IPS DF 19.7 (cell line): ENCODE data around the gene CLBA1.

Source experiments
- DNase-seq: peaks from one replicate; pipeline ENCODE4 v3.0.0-alpha.2; 2013; ENCODE audit warnings: low read depth, low spot score

The CLBA1 gene

DNA sequence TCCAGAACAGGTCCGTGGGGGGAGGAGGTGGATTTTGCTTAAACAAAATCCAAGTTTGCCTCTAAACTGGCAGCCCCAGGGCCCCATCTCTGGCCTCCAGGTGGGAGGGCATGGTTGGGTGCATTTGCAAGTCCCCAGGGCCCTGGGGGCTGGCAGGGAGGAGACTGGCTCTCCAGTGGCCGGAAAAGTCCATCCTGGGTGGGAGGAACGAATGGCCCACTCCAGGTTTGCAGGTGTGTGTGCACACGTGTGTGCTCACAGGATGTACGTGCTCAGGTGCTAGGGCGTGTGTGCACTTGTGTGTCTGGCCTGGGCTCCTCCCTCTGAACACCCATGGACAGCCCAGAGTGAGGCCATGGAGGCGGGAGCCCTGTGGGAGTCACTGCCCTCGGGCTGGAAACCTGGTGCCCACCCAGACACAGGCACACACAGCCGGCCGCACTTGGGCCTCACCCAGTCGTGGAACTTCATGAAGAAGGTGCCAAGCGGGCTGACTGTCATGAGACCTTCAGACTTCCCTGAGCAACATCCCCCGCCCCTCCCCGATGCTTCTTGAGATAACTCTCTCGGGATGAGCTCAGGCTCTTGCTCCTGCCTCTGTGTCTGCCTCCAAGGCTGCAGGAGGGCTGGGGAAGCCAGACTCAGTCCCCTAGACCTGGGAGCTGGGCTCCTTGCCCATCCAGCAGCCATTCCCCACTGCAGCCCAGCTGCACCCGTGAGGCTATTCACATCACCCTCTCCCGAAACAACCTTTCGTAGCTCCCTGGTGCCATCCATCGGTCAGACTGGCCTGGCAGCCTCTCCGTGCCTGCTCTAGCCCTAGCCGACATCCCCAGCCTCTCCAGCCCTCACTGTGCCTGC lies 16.8 kb upstream of the CLBA1 start:
- no peak for DNase-seq

DNA sequence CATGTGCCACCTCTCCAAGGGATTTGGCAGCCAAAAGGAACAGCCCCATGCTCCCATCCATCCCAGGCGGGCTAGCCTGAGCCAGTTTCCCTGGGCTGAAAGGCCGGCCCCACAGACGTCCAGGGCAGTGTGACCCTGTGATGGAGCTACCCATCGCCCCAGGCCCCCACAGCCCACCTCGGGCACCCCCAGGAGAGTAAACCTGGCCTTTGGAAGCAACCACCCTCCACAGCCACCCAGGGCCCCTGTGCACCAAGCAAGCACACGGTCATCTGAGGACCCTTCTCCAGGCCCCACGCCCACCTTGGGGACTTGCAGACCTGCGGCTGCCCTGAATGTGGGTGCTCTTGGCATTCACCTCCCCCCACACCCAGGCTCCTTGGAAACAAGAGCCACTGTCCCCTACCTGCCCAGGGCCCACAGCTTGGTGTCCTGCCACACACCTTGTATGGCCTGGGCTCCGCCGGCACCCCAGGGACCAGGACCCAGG lies 15.8 kb upstream of the CLBA1 start:
- no peak for DNase-seq

DNA sequence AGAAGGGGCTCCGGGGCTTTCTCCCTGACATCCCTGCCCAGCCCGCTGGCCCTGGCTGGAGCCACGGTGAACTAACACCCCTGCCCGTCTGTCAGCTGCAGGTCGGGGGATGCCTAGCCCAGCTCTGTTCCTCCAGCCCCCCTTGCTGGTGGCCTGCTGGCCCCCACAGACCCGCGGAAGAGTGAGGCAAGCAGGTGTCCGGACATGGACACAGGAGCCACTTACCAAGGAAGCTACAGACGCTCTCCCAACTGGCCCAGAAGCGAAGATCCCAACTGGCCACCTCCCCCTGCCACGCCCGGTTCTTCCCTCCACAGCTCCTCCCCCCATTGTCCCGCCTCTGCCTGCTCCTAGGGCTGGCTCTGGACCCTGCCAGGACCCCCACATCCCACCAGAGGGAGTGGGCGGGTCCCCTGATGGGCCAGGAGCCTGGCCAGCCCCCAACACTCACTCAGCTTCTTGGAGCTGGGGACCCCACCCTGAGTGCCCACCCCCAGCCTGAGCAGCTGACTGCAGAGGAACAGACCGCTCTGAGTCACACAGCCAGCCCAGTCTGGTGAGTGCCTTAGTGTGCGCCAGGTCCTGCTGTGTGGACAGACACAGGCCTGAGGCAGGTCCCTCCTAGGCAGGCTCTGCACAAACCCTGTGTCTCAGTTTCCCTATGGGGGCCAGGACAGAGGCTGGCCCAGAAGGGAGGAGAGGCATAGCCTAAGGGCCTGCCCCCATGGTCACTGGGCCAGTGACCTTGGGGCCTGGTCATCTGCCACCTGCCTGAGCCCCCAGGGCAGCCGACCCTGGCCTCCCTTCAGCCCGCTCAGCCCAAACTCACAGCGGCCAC lies 15.1 kb upstream of the CLBA1 start:
- DNase-seq = no peak

- no peak for DNase-seq
Observed at GRCh38 chr14:104971447-104972240, 13.9 kb upstream of the CLBA1 start.

DNA sequence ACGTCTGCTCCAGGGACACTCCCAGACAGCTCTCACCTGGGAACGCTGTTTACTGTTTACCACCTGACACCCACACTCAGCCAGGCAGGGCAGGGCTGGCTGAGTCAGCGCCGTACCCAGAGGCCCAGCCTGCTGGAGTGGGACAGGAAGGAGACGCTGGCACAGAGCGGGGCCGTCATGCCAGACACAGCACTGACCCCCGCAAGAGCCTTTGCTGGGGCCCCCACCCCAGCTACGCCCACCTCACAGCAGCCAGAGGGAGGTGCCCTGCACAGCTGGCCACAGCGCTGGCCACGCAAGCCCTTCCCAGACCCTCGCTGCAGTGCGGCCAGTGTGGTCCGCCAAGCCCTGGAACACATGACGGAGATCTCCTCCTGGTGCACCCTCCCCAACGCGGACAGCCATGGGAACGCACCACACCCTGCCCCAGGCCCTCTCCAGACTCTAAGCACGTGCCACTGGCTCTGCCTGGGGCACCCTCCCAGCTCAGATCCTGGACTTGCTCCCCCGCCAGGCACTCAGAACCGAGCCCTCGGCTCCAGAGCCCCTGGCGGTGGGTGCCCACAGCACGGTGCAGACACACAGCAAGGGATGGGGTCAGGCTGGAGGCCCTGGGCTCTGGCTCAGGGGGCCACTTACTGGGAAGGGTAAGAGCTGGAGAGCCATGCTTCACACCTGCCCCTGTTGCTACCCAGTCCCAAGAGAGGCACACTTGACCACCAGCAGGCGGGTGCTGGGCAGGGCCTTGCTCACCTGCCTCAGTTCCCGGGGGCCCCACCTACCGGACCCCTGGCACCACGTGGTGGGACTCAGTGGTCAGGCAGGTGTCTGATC lies 13.1 kb upstream of the CLBA1 start:
- DNase-seq = no peak

GRCh38 chr14:104973135-104973384 lies 12.5 kb upstream of the CLBA1 start:
- no peak for DNase-seq

- no peak for DNase-seq
Observed at GRCh38 chr14:104973385-104974145, 12.0 kb upstream of the CLBA1 start.

DNA sequence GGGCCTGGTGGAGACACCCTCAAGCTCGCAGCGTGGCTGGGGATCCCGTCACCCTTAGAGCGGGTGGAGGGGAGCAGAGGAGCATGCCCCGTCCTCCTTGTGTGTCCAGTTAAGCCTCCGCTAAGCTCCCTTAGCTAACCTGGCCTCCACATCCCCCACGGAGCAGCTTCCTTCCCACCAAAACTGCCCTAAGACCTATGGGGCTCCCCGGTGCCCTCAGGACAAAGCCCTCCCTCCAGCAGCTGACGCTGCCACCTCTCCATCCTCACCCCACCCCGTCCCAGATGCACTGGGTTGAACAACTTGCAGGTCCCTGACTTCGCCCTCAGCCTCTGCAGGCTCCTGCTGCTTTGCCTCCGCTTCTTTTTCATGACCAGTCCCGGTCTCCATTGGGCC lies 11.4 kb upstream of the CLBA1 start:
- DNase-seq = no peak

- DNase-seq = no peak
Observed at GRCh38 chr14:104974665-104975390, 10.8 kb upstream of the CLBA1 start.

GRCh38 chr14:104975481-104976197 lies 9.9 kb upstream of the CLBA1 start:
- DNase-seq = no peak

DNA sequence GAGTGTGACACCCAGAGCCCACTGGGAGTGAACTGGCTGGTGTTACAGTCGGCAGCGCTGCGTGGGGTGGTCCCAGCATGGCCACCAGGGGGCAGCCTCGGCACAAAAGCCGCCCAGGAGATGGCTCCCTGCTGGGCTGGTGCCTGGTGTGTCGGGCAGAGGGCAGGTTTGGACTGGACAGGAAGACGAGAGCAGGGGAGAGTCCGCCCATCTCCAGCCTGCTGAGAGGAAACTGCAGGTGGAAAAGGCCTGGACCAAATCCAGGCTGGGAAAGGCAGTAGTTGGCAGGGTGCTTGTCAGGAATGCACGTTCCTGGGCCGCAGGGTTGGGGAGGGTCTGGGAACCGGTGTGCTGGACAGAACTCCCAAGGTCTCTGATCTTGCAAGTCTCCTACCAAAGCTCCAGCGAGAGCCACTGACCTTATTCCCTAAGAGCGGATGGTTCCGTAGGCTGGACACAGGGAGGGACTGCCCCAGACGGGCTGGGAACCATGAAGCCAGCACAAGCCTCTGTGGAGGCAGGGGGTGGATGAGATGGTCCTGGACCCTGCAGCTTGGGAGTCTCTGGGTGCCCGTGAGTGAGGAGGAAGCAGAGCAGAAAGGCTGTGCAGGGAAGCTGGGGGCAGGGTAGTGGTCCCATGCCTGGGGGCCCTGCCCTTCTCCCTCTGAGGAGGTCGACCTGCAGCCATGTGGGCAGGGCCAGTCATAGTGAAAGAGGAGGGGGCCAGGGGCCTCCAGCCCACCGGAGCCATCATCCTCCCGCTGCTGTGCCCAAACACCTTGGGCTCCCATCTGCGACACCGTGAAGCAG lies 9.2 kb upstream of the CLBA1 start:
- no peak for DNase-seq

- DNase-seq = no peak
Observed at GRCh38 chr14:104977008-104977680, 8.4 kb upstream of the CLBA1 start.

GRCh38 chr14:104977681-104978653 lies 7.6 kb upstream of the CLBA1 start, which contains the start of gene AHNAK2:
Gene AHNAK2, minus strand, starts transcription at chr14:104978374. Its CDS starts 137 bp downstream, at chr14:104978237.
- peak; percentile 45 for DNase-seq

GRCh38 chr14:104978746-104979691 lies 6.6 kb upstream of the CLBA1 start:
- no peak for DNase-seq
